Measurements from ENCODE around the gene ZSWIM6.

DNA sequence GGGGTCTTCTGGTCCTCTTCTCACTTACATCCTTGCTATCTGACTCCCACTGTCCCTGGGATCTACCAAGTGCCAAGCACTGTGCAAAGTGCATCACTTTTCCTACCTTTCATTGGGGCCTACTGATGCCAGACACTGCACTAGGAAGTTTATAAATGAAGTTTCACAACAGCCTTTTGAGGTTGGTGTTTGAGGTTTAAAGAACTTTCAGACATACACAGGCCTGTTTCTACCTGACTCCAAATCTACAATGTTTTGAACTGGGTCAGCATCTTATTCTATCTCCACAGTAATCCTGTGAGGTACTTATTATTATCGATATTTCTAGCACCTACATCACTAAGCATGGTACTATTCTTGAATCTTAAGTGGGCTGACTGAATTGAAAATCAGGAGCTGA, 227.7 kb downstream of the ZSWIM6 start:
- TF ChIP-seq FOXM1 (IDR thresholded peaks at IDR 0.05; ENCODE audit: borderline replicate concordance) (no peak), SUZ12 (IDR thresholded peaks at IDR 0.05) (no peak), SP1 (IDR thresholded peaks at IDR 0.05) (no peak), FOXK2 (IDR thresholded peaks at IDR 0.05) (no peak), L3MBTL2 (conservative IDR thresholded peaks at IDR 0.05) (no peak), FOXA1 (IDR thresholded peaks at IDR 0.05) (no peak), ZNF384 (IDR thresholded peaks at IDR 0.05) (no peak), LEF1 (IDR thresholded peaks at IDR 0.05; ENCODE audit: borderline replicate concordance) (no peak), HDGF (IDR thresholded peaks at IDR 0.05; ENCODE audit: borderline replicate concordance) (no peak)
